GM19351 (cell line): ENCODE measurements around the gene ZNF362.
"Not testable (repeated sequence)": the region's sequence is repeated elsewhere in the genome, so short reads cannot be mapped to it uniquely, and the experiment has no call there.

Source experiments
- ATAC-seq: cut with Tn5 transposase; IDR thresholded peaks from one replicate; pipeline ENCODE4 v1.9.1; 2021; ENCODE audit warnings: mild to moderate bottlenecking, moderate library complexity; ENCODE audit not compliant: unreplicated experiment

ZNF362 gene

DNA sequence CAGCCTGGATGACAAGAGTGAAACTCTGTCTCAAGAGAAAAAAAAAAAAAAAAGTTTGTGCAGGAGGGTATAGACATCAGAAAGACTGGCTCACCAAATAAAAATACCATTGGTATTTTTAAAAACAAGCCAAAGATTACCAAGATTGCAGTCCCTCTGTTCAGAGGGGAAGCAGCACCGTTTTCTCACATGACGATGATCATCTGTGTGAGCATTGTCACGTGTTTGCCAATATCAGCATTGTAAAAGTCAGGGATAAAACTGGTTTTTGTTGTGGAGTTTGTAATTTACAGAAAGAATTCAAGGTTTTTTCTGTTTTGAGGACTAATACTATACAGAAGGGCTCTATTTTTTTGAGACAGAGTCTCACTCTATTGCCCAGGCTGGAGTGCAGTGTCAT, 26.5 kb downstream of the ZNF362 start:
- no peak for ATAC-seq

DNA sequence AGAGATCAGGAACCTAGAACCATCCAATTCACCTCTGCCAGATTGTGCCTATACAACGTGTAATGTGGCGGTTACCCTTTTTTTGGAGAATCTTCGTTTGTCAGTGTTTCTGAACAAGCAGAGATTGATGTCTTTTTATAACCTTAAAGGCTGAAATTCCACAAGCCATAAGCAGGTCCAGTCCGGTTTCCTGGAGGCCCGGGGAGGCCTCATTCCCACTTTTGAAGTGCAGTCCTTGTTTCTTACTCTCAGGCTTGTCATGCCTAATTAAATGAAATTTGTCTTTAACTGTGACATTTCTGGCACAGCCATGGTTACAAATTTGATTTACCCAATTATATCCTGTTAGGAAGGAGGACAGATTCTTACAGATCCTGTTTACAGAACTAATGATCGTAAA, 27.8 kb downstream of the ZNF362 start:
- no peak for ATAC-seq

- no peak for ATAC-seq
Measured at GRCh38 chr1:33286451-33287185, 30.3 kb downstream of the ZNF362 start.

DNA sequence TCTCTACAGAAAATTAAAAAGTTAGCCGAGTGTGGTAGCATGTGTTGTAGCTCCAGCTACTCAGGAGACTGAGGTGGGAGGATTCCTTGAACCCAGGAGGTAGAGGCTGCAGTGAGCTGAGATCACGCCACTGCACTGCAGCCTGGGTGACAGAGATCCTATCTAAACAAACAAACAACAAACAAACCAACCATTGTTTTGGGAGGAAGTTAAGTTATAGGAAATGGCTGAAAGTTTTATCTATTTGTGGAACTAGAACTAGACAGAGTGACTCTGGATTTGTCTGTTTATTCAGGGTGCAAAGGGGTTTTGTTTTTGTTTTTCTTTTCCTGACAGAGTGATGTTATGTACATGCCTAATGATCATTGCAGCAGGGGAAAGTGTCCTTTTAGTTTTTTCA, 31.0 kb downstream of the ZNF362 start:
- ATAC-seq: no peak

DNA sequence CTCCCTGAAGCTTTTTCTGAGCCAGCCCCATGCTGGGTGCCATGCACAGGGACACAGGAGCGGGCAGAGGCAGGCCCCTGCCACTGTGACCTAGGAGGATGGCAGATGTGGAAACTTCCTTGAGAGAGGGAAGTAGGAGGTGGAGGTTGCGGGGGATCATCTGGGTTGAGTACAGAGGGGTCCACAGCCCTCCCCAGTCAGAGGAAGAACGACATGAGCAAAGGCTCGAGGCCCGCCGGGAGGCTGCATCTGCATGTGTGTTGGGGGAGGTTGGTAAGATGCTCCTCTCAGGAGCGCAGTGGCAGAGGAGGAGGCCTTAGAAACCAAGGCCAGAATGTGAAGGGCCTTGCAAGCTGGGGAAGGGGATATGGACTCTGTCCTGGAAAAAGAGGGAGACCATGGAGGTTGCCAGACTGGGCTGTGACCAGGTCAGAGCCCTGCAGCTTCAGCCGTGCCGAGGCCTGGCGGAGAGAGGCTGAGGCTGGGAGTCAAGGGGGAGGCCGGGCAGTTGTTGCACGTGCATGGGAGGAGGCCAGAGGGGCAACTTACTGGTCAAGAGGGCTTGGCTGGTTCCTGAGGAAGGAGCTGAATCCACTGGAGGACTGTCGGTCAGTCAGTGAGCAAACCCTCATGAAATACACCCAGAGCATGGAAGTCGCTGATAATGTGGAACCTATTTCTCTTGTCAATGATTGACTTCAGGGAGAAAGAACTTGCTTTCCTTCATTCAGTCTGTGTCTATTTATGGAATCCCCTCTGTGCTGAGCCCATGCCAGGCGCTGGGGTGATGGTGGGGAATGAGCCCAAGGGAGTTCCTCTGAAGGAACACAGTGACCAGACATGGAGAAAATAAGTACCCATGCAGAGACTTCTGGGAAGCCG, 32.9 kb downstream of the ZNF362 start:
- ATAC-seq: no peak

DNA sequence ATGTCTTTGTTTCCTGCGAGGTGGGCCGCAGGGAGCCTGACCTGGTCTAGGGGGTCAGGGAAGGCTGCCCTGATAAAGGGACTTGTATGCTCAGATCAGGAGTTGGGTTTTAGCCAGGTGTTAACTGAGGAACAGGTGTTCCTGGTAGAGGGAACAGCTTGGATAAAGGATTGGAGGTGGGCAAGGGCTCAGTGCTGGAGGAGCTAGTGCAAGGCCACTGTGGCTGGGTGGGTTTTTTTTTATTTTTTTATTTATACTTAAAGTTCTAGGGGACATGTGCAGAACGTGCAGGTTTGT, 33.5 kb downstream of the ZNF362 start:
- no peak for ATAC-seq

DNA sequence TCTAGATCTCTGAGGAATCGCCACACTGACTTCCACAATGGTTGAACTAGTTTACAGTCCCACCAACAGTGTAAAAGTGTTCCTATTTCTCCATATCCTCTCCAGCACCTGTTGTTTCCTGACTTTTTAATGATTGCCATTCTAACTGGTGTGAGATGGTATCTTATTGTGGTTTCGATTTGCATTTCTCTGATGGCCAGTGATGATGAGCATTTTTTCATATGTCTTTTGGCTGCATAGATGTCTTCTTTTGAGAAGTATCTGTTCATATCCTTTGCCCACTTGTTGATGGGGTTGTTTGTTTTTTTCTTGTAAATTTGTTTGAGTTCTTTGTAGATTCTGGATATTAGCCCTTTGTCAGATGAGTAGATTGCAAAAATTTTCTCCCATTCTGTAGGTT, 34.3 kb downstream of the ZNF362 start:
- ATAC-seq: not testable (repeated sequence)

GRCh38 chr1:33292726-33293340, 36.5 kb downstream of the ZNF362 start:
- ATAC-seq: no peak

- ATAC-seq: no peak
Measured at GRCh38 chr1:33294071-33295010, 38.0 kb downstream of the ZNF362 start.

DNA sequence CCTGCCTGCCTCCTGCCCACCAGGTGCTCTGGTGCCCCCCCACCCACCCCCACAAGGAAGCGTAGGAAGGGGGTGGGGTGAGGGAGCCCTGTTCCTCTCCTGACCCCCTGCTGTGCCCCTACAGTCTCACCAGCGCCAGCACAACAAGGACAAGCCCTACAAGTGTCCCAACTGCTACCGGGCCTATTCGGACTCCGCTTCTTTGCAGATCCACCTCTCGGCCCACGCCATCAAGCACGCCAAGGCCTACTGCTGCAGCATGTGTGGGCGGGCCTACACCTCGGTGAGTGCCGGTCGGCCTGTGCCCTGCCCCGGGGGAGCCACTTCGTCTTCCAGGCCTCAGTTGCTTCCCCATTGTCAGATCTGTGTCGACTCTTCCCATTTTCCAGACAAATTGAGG, 38.7 kb downstream of the ZNF362 start:
- no peak for ATAC-seq

DNA sequence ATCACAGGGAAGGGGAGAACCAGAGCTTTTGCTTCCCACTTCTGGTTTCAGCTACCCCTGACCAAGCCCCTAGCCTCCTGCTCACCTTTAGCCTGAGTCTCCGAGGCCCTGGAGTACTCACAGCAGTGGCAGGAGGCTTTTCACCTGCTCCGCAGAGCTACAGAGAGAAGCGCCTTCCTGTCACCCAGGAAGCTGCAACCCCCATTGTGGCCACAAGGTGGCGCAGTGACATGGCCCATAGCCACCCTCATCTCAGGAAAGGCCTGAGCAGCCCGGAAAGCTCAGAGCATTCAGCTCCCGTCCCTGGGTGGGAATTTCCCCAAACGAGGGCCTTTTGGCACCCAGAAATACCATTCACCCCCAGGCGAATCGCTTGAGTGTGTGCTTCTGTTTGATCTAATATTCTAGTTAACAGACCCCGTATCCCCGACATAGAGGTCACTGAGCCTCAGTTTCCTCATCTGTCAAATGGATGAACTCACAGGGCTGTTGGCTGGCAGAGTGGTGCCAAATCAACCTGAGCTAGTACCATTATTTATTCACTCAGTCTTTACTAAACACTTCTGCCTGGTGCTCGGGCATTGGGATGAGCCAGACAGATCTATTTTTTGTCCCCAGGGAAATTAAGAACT, 39.3 kb downstream of the ZNF362 start:
- ATAC-seq: peak; percentile 59

DNA sequence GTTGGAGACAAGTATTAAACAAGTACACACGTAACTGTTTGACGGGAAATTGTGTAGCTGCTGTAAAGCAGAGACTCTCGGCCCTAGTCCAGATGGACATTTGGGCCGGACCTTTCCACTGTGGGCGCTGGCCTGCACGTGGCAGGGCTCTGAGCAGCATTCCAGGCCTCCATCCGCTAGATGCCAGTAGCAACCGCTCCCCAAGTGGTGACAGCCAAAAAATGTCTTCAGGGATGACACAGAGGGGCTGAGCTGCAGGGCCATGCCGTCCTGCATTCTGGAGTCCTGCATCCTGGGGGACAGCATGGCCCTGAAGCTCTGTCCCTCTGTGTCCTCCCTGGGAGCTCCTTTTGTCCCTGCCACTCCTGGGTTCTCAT, 39.8 kb downstream of the ZNF362 start:
- no peak for ATAC-seq

DNA sequence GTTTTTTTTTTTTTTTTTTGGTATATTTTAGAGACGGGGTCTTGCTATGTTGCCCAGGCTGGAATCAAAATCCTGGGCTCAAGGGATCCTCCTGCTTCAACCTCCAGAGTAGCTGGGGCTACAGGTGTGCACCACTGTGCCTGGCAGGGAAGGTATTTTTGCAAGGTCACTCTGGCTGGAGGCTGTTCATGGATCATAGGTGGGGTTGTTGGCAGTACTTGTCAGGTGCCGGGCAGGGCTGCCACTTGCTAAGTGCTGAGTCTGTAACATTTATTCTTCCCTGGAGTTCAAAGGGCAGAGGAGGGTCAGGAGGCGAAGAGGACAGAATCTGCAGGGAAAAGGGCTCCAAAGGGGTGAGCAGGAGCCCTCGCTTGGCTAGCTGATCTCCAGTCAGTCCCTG, 40.5 kb downstream of the ZNF362 start:
- ATAC-seq: no peak

DNA sequence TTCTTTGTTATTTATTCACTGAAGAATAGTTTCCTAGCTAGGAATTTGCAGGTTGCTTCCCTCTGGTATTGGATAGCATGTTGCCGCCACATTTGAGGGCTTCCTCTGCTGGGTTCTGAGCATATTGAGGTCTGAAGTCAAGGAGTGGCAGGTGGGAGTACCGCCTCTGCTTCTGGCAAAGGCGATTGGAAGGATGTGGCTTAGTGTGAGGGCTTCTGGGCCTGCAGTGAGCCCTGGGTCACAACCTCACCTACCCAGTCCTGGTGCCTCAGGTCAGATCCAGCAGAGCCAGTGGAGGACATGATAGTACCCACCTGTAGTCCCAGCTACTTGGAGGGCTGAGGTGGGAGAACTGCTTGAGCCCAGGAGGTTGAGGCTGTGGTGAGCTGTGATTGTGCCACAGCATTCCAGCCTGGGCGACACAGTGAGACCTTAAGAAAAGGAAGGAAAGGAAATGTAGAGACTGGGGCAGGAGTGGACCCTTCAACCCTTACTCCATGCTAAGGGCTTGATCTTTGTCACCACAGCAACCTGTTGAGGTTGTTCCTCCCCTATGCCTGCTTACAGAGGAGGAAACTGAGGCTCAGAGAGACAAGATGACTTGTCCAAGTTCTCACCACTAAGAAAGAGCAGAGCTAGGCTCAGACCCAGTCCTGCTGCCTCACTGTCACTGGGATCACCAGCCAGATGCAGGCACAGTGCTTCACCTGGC, 41.8 kb downstream of the ZNF362 start:
- ATAC-seq: no peak

- ATAC-seq: peak; percentile 75
Measured at GRCh38 chr1:33298623-33299277, 42.5 kb downstream of the ZNF362 start.

- no peak for ATAC-seq
Measured at GRCh38 chr1:33299461-33300155, 43.3 kb downstream of the ZNF362 start.

DNA sequence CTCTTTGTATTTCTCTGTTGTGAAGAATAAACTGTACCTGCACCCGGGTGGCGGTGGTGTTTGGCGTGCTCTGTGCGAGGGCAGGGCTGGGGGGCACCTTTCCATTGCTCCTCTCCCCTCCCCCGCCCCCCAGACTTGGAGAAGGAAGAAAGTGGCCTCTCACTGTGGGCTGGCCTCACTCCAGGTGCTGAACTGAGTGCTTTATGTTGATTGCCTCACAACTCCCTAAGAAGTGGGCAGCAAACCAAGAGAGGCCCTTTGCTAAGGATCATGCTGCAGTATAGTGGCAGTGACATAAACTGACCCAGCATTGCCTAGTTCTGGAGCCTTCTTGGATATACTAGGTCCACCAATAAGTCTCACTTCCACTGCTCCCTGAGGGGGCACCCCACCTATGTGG, 44.4 kb downstream of the ZNF362 start:
- no peak for ATAC-seq

DNA sequence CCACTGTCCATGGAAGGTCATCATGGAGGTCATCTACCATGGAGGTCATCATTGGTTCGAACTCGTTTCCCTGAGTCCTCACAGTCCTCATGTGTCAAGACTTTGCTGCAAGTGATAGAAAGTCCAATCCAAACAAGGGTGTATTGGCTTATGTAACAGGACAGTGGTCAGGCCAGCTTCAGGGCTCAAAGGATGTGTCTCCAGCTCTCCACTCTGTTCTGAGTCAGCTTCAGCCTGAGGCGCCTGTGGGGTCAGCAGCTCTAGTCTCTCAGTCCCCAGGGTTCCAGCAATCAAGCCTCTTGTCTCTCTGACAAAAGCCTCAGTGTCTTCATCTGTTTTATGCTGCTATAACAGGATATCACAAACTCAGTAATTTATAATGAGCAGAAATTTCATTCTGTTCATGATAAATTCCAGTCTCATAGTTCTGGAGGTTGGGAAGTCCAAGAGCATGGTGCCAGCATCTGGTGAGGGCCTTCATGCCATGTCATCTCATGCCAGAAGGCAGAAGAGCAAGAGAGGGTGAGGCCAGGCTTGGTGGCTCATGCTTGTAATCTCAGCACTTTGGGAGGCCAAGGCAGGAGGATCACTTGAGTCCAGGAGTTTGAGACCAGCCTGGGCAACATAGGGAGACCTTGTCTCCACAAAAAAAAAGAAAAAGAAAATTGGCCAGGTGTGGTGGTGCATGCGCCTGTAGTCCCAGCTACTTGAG, 45.1 kb downstream of the ZNF362 start:
- ATAC-seq: no peak
